ENCODE results near the gene CD109. TPM values are rescaled to one million over a fixed set of nuclear protein-coding genes. Genes with fewer than 3 reads are reported as not detected.

Gene CD109
- total and polyA plus RNA-seq, 11 donors: 1.9 to 30.5 (median 10.7) TPM

GRCh38 chr6:73704260-73704659 is 8.3 kb downstream of the CD109 start:
- WGBS, 4 donors: 85 to 92% (median 91%) methylated on average over 8 of the region's 8 CpGs

DNA sequence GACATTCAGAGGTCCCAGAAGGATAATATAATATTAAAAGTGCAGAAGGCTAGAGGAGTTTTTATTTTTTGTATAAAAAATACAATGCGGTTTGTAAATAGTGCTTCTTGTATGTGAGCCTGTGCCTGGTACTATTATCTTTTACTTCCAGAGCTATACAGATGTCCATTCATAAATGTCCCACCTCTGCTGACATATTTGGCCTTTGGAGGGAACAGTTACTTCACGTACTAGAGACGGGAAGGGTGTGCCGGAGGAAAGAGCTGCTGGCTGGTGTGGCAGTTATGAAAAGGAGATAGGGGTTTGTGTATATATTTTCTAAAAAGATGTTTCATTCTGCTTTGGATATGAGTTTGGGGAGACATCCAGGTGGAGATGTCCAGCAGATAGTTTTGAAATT is 8.8 kb downstream of the CD109 start:
- no peak for DNase-seq
- Histone ChIP-seq H3K4me3 (no peak overlapping the region), H3K9me3 (no peaks in the 10 kb centered on the region), H3K27me3 (no peaks in the 10 kb centered on the region), H3K4me1 (peaks cover 0 to 16% (median 4%) of the 10 kb centered on the region in 12 donors), H3K36me3 (no peaks in the 10 kb centered on the region), H3K27ac (peak overlapping the region in 7 of 12 donors; percentile 2 to 73 (median 35))
- TF ChIP-seq POLR2A (IDR thresholded peaks at IDR 0.05): no peak
- TF ChIP-seq, protein P1, sequence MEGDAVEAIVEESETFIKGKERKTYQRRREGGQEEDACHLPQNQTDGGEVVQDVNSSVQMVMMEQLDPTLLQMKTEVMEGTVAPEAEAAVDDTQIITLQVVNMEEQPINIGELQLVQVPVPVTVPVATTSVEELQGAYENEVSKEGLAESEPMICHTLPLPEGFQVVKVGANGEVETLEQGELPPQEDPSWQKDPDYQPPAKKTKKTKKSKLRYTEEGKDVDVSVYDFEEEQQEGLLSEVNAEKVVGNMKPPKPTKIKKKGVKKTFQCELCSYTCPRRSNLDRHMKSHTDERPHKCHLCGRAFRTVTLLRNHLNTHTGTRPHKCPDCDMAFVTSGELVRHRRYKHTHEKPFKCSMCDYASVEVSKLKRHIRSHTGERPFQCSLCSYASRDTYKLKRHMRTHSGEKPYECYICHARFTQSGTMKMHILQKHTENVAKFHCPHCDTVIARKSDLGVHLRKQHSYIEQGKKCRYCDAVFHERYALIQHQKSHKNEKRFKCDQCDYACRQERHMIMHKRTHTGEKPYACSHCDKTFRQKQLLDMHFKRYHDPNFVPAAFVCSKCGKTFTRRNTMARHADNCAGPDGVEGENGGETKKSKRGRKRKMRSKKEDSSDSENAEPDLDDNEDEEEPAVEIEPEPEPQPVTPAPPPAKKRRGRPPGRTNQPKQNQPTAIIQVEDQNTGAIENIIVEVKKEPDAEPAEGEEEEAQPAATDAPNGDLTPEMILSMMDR (IDR thresholded peaks at IDR 0.05): no peak
- intact Hi-C loops (cut with DNase I): no loop called here
- WGBS, 4 donors: 69 to 78% (median 73%) methylated on average over 4 of the region's 4 CpGs
- peak; percentile 57 to 78 (median 63) for ATAC-seq

More at GRCh38 chr6:73704260-73704659, 8.3 kb downstream of the CD109 start:
- no peaks in the 10 kb centered on the region for H3K27me3 ChIP-seq
- TF ChIP-seq, protein P1 (IDR thresholded peaks at IDR 0.05): no peak
- no peak for TF ChIP-seq POLR2A (IDR thresholded peaks at IDR 0.05)
- H3K9me3 ChIP-seq: no peaks in the 10 kb centered on the region
- intact Hi-C loops (cut with DNase I): no loop called here
- ATAC-seq (peak in 2 of 4 donors; percentile 59 to 60), DNase-seq (no peak)
- H3K4me3 ChIP-seq: no peak overlapping the region
- H3K36me3 ChIP-seq: no peaks in the 10 kb centered on the region
- peak overlapping the region in 6 of 12 donors; percentile 2 to 73 (median 36) for H3K27ac ChIP-seq
- H3K4me1 ChIP-seq: peaks cover 0 to 16% (median 4%) of the 10 kb centered on the region in 12 donors

DNA sequence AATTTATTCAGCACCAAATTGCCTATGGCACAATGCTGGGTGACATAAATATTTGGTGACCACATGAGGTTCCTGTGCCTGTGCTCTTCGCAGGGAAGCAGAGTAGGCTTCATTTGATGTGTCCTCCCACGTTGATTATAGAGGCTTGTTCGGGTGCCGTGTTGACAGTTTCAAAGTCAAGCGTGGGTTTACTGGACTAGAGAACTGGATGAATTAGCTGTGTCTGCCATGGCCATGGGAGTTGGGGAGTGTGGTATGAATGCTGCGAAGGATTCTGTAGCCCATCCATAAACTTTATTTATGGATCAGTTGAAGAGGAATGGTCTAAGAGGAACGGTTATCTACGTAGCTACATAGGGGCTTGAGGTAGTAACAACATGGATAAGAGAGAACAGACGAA is 11.0 kb downstream of the CD109 start:
- Histone ChIP-seq H3K36me3 (no peaks in the 10 kb centered on the region), H3K4me1 (peaks cover 0 to 18% (median 4%) of the 10 kb centered on the region in 12 donors), H3K27me3 (no peaks in the 10 kb centered on the region), H3K9me3 (no peaks in the 10 kb centered on the region), H3K27ac (no peak overlapping the region), H3K4me3 (no peak overlapping the region)
- ATAC-seq (no peak), DNase-seq (no peak)
- TF ChIP-seq, protein P1 (IDR thresholded peaks at IDR 0.05): no peak
- TF ChIP-seq POLR2A (IDR thresholded peaks at IDR 0.05): no peak
- intact Hi-C loops (cut with DNase I): no loop called here
- WGBS, 4 donors: 91 to 96% (median 94%) methylated on average over 9 of the region's 9 CpGs

DNA sequence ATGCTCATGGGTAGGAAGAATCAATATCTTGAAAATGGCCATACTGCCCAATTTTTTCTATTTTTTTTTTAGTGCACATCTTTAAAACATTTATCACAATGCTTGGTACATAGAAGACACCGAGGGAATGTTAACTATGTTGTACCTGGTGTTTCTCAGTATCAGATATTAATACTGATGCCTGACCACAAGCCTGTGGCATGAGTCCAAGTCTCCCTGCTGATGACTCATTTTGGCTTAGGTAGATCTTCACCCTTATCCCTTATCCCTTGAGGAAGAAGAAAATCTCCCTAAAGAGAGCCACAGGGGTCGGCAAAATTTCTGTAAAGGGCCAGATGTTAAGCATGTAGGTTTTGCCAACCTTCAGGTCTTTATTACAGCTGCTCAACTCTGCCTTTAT is 14.5 kb downstream of the CD109 start:
- H3K36me3 ChIP-seq: no peaks in the 10 kb centered on the region
- H3K4me1 ChIP-seq: peaks cover 0 to 17% (median 4%) of the 10 kb centered on the region in 12 donors
- WGBS, 4 donors: 60 to 81% (median 75%) methylated on average over 2 of the region's 2 CpGs
- H3K27me3 ChIP-seq: no peaks in the 10 kb centered on the region
- TF ChIP-seq, protein P1 (IDR thresholded peaks at IDR 0.05): no peak
- no peak for TF ChIP-seq POLR2A (IDR thresholded peaks at IDR 0.05)
- ATAC-seq (no peak), DNase-seq (no peak)
- no peak overlapping the region for H3K27ac ChIP-seq
- no peaks in the 10 kb centered on the region for H3K9me3 ChIP-seq
- no peak overlapping the region for H3K4me3 ChIP-seq
- intact Hi-C loops (cut with DNase I): no loop called here
